ENCODE data around the gene TFPI. TPM values are rescaled to one million over a fixed set of nuclear protein-coding genes. Genes with fewer than 3 reads are reported as not detected.
A peak's percentile ranks its signal among the peaks of the same experiment; 100 is the strongest.
"Not testable (repeated sequence)": the region's sequence is repeated elsewhere in the genome, so short reads cannot be mapped to it uniquely, and the experiment has no call there.

TFPI gene
- total RNA-seq, 4 donors from 2014 or later = 7.1 to 28.9 (median 20.2) TPM

DNA sequence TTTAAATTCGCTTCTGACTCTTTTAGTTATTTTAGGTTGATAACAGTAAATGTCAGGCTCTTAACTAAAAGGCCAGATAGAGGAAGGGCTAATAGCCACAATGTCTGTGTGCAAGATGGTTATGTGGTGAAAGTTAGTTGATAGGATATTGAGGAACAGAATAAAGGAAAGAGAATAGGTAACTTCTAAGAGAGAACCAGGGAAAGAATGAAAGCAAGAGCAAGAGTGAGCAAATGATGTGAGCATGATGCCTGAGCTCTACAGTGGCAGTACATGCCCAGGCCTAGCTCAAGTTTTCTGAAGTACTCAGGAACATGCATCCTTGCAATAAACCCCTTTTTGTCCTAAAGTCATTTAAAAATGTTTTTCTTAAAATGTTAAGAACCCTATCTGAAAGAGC is 12.5 kb upstream of the TFPI start:
- Histone ChIP-seq H3K9me3 (no peaks in the 10 kb centered on the region), H3K27ac (no peak overlapping the region), H3K4me1 (peaks cover 0 to 11% (median 3%) of the 10 kb centered on the region in 4 donors), H3K4me3 (no peak overlapping the region), H3K27me3 (no peaks in the 10 kb centered on the region), H3K36me3 (no peaks in the 10 kb centered on the region)
- no peak for DNase-seq
- in situ Hi-C loops (cut with MboI; ENCODE audit: low pct_ligation_motif_present in 1 of 4, low pct_unique_long_range_greater_than_20kb in 1 of 4, low sequenced_read_pairs in 3 of 4) = no loop called here
- intact Hi-C loops (cut with DNase I; ENCODE audit: low total_unique reads) = no loop called here
- no peak for TF ChIP-seq POLR2AphosphoS5 (IDR thresholded peaks at IDR 0.05)
- TF ChIP-seq, protein P1, sequence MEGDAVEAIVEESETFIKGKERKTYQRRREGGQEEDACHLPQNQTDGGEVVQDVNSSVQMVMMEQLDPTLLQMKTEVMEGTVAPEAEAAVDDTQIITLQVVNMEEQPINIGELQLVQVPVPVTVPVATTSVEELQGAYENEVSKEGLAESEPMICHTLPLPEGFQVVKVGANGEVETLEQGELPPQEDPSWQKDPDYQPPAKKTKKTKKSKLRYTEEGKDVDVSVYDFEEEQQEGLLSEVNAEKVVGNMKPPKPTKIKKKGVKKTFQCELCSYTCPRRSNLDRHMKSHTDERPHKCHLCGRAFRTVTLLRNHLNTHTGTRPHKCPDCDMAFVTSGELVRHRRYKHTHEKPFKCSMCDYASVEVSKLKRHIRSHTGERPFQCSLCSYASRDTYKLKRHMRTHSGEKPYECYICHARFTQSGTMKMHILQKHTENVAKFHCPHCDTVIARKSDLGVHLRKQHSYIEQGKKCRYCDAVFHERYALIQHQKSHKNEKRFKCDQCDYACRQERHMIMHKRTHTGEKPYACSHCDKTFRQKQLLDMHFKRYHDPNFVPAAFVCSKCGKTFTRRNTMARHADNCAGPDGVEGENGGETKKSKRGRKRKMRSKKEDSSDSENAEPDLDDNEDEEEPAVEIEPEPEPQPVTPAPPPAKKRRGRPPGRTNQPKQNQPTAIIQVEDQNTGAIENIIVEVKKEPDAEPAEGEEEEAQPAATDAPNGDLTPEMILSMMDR (IDR thresholded peaks at IDR 0.05) = no peak
- no peak for TF ChIP-seq EP300 (IDR thresholded peaks at IDR 0.05; ENCODE audit: low read depth)
- TF ChIP-seq POLR2A (IDR thresholded peaks at IDR 0.05) = no peak
- WGBS, 2 donors (ENCODE audit: low coverage in 1 of 2) = 67 to 68% methylated on average over 1 of the region's 1 CpG

DNA sequence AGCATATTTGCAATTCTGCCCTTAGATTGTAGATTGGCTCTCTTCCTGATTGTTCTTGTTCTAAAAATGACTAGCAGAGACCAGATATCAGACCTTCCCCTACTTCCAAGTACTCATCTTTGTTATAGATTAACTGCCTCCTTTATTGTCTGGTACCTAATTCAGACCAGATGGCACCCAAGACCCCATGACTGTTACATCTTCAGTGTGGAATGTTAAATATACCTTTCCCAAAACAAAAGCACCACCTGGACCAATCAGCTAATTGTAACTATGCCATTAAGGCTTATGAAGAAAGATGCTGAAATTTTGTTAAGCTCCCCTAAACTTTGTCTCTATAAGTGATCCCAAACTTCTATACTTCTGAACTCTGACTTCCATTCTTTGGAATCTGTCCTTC is 12.0 kb upstream of the TFPI start:
- H3K9me3 ChIP-seq = no peaks in the 10 kb centered on the region
- peaks cover 0 to 11% (median 3%) of the 10 kb centered on the region in 4 donors for H3K4me1 ChIP-seq
- no peaks in the 10 kb centered on the region for H3K27me3 ChIP-seq
- no peak for DNase-seq
- H3K27ac ChIP-seq = no peak overlapping the region
- H3K4me3 ChIP-seq = no peak overlapping the region
- intact Hi-C loops (cut with DNase I; ENCODE audit: low total_unique reads) (no loop called here), in situ Hi-C loops (cut with MboI; ENCODE audit: low pct_ligation_motif_present in 1 of 4, low pct_unique_long_range_greater_than_20kb in 1 of 4, low sequenced_read_pairs in 3 of 4) (no loop called here)
- TF ChIP-seq POLR2AphosphoS5 (IDR thresholded peaks at IDR 0.05) (no peak), POLR2A (IDR thresholded peaks at IDR 0.05) (no peak), EP300 (IDR thresholded peaks at IDR 0.05; ENCODE audit: low read depth) (no peak)
- TF ChIP-seq, protein P1 (IDR thresholded peaks at IDR 0.05) = no peak
- no peaks in the 10 kb centered on the region for H3K36me3 ChIP-seq

DNA sequence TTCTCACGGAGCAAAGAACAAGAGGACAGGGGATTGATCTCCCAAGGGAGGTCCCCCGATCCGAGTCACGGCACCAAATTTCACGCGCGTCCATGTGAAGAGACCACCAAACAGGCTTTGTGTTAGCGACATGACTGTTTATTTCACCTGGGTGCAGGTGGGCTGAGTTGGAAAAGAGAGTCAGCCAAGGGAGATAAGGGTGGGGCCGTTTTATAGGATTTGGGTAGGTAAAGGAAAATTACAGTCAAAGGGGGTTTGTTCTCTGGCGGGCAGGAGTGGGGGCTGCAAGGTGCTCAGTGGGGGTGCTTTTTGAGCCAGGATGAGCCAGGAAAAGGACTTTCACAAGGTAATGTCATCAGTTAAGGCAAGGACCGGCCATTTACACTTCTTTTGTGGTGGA is 11.4 kb upstream of the TFPI start:
- peaks cover 0 to 11% (median 3%) of the 10 kb centered on the region in 4 donors for H3K4me1 ChIP-seq
- in situ Hi-C loops (cut with MboI; ENCODE audit: low pct_ligation_motif_present in 1 of 4, low pct_unique_long_range_greater_than_20kb in 1 of 4, low sequenced_read_pairs in 3 of 4) = not testable (repeated sequence)

DNA sequence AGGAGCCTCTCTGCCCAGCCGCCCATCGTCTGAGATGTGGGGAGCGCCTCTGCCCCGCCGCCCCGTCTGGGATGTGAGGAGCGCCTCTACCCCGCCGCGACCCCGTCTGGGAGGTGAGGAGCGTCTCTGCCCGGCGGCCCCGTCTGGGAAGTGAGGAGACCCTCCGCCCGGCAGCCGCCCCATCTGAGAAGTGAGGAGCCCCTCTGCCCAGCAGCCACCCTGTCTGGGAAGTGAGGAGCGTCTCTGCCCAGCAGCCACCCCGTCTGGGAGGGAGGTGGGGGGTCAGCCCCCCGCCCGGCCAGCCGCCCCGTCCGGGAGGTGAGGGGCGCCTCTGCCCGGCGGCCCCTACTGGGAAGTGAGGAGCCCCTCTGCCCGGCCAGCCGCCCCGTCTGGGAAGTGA is 2.3 kb upstream of the TFPI start:
- DNase-seq; in situ Hi-C loops (cut with MboI; ENCODE audit: low pct_ligation_motif_present in 1 of 4, low pct_unique_long_range_greater_than_20kb in 1 of 4, low sequenced_read_pairs in 3 of 4); H3K27me3 ChIP-seq; intact Hi-C loops (cut with DNase I; ENCODE audit: low total_unique reads); H3K36me3 ChIP-seq; H3K9me3 ChIP-seq; H3K4me3 ChIP-seq; H3K27ac ChIP-seq: not testable (repeated sequence)
- H3K4me1 ChIP-seq = peaks cover 0 to 25% (median 0%) of the 10 kb centered on the region in 4 donors
- 95% methylated on average over 16 of the region's 31 CpGs; no CpG with 5 or more reads in 1 of the 2 donors for WGBS, 2 donors (ENCODE audit: low coverage in 1 of 2)

More for the DNA sequence above, 11.4 kb upstream of the TFPI start:
- H3K27me3 ChIP-seq; intact Hi-C loops (cut with DNase I; ENCODE audit: low total_unique reads); H3K4me3 ChIP-seq; DNase-seq; H3K9me3 ChIP-seq; H3K27ac ChIP-seq; H3K36me3 ChIP-seq: not testable (repeated sequence)
- 88 to 92% methylated on average over 8 to 11 of the region's 11 CpGs for WGBS, 2 donors (ENCODE audit: low coverage in 1 of 2)

DNA sequence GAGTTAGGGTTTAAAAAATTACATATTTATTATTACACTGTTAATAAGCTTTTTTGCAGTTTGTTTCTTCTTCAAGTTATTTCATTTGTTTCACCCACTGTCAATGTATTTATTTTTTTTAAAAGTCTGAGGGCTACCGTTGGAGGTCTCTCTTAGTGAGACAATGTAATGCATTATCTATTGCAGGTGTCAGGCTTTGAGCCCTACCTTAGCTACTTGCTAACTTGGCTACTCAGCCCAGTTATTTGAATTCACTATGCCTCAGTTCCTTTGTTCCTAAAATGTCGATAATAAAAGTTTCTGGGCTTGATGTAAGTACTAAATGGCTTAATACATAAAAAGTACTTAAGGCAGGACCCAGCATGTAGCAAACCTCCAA is 458 bp upstream of the TFPI start:
- H3K4me1 ChIP-seq = peaks cover 0 to 43% (median 4%) of the 10 kb centered on the region in 4 donors
- H3K36me3 ChIP-seq = no peaks in the 10 kb centered on the region
- TF ChIP-seq EP300 (IDR thresholded peaks at IDR 0.05; ENCODE audit: low read depth) (no peak), POLR2A (IDR thresholded peaks at IDR 0.05) (no peak), POLR2AphosphoS5 (IDR thresholded peaks at IDR 0.05) (no peak)
- TF ChIP-seq, protein P1 (IDR thresholded peaks at IDR 0.05) = no peak
- in situ Hi-C loops (cut with MboI; ENCODE audit: low pct_ligation_motif_present in 1 of 4, low pct_unique_long_range_greater_than_20kb in 1 of 4, low sequenced_read_pairs in 3 of 4) = no loop called here
- no peaks in the 10 kb centered on the region for H3K27me3 ChIP-seq
- peak overlapping the region; percentile 49 to 74 (median 61) for H3K27ac ChIP-seq
- DNase-seq = no peak
- no peaks in the 10 kb centered on the region for H3K9me3 ChIP-seq
- WGBS, 2 donors (ENCODE audit: low coverage in 1 of 2) = 34 to 44% methylated on average over 2 of the region's 2 CpGs
- peak overlapping the region in 2 of 4 donors; percentile 34 to 42 for H3K4me3 ChIP-seq
- intact Hi-C loops (cut with DNase I; ENCODE audit: low total_unique reads) = no loop called here

Measured in transverse colon (tissue), 4 donors.